Skin of body (tissue), 2 donors: Measurements from ENCODE around the gene OBSCN. TPM values are rescaled to one million over a fixed set of nuclear protein-coding genes. Genes with fewer than 3 reads are reported as not detected.
"Not testable (repeated sequence)": the region's sequence is repeated elsewhere in the genome, so short reads cannot be mapped to it uniquely, and the experiment has no call there.

Experiments used
- DNase-seq: peaks from one replicate; lab custom pipeline; 2025; lab: John Stamatoyannopoulos, UW
- total RNA-seq: library from RNA; depleted of rRNA; stranded (reverse); fragments of >200 nt; gene quantifications from one replicate; pipeline ENCODE4 v1.2.3, GENCODE V29; 2014

OBSCN gene
- total RNA-seq, 1 donor from 2014 or later, result 79.3 TPM

DNA sequence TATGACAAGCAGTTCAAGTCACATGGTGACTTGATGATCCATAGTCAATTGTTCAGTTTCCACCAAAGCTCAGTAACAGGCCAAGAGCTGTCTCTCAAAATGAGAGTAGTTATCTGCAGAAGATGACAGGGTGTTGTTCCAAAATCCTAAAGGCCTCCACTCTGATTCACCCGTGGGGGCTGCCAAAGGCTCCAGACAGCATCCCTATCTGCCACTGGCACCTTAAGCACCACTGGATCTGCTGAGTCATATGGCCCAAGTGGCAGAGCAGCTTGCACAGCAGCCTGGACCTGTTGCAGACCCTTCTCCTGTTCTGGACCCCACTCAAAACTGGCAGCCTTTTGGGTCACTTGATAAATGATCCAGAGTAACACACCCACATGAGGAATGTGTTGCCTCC is 44.6 kb downstream of the OBSCN start:
- not testable (repeated sequence) for DNase-seq

GRCh38 chr1:228256626-228257375 is 49.0 kb downstream of the OBSCN start:
- DNase-seq, result no peak

DNA sequence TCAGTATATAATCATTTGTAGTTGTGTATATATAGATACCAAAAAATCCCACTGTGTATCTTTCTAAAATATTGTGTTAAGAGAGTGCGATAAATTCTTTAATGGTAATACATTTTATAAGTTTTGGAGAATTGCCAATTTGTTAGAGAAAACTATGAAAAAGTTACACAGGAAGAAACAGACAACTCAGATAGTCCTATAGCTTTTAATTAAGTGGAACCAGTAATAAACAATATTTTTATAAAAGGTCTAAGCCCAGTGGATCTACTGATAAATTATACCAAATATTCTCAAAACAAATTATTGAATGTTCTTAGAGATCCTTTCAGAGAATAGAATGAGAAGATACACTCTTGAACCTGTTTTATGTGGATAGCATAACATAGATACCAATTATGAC is 50.6 kb downstream of the OBSCN start:
- DNase-seq, result no peak

- no peak for DNase-seq
These were observed 51.6 kb downstream of the OBSCN start for GRCh38 chr1:228259368-228259894.

- no peak for DNase-seq
These were observed 52.1 kb downstream of the OBSCN start for GRCh38 chr1:228259951-228260350.

- DNase-seq, result no peak
These were observed 53.9 kb downstream of the OBSCN start for GRCh38 chr1:228261706-228262105.

DNA sequence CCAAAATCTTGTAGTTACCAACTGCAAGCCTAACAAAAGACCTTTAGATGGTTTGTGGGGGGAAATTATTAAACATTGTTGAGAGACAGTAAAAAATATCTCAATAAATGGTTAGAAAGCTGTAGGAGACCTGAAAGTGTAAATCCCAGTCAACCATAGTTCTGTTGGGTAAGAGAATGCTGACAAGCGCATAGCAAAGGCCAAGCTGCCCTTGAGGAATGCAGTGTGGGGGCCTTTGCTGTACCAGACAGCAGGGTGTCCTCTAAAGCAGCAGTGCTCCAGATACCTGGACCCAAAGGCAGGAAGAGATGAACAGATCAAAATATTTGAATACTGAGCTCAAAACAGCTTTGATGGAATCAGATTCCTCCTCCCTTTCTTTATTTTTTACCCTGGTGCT is 54.6 kb downstream of the OBSCN start:
- no peak for DNase-seq

DNA sequence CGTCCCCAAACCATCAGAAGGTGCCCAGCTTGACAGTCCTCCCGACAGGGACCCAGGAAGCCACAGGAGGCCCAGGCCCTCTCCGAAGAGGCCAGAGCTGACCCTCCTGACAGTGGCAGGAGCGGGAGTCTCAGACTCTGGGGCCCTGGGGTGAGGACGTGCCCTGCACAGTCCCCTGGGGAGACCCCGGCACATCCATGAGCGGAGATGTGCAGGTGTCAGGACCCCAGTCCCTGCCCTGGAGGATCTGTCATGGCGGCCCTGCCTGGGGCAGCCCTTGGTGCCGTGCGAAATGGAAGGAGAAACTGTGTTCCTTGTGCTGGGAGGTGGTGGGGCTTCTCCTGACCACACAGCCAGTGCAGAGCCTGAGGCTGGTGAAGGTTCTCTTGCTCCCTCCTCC is 55.8 kb downstream of the OBSCN start:
- no peak for DNase-seq

- no peak for DNase-seq
These were observed 56.4 kb downstream of the OBSCN start for GRCh38 chr1:228264090-228264829.

DNA sequence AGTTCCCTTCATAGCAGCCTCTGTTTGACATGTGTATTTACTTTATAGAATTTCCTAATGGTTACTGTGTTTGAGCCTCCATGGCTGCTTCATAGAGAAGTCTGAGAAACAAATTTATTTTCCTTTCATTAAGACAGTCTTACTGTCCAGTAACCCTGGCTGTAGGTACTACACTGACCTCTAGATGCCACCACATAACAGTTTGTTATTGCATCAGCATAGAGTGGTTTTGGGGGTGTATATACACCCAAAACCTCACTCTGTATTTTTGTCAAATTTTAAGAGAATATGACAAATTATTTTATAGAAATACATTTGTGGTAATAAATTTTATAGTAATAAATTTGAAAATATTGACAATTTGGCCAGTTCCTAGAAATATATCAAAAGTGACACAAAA is 57.3 kb downstream of the OBSCN start:
- DNase-seq, result no peak

- no peak for DNase-seq
These were observed 60.4 kb downstream of the OBSCN start for GRCh38 chr1:228267962-228268880.

GRCh38 chr1:228268881-228269265 is 61.0 kb downstream of the OBSCN start:
- no peak for DNase-seq

GRCh38 chr1:228269431-228269830 is 61.6 kb downstream of the OBSCN start:
- DNase-seq, result not testable (repeated sequence)

- DNase-seq, result no peak
These were observed 62.2 kb downstream of the OBSCN start for GRCh38 chr1:228270032-228270431.

GRCh38 chr1:228271701-228272251 is 63.9 kb downstream of the OBSCN start:
- DNase-seq, result no peak

DNA sequence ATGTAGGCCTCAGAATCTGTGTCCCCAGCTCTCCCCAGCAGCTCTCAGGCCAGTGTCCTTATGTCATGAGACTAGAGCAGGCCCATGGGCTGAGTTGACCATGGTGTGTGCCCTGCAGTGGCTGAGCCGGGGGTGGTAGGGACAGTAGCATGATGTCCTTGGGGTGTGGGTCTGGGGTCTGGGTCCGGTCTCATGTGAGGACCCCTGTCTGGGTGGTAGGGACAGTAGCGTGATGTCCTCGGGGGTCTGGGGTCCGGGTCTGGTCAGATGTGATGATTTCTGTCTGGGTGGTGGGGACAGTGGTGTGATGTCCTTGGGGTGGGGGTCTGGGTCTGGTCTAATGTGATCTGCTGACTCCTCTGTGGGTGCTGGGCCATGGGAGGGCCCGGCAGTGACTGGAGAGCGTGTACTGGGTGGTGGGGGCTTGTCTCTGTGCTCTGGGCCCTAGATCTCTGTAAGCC is 64.5 kb downstream of the OBSCN start:
- no peak for DNase-seq

DNA sequence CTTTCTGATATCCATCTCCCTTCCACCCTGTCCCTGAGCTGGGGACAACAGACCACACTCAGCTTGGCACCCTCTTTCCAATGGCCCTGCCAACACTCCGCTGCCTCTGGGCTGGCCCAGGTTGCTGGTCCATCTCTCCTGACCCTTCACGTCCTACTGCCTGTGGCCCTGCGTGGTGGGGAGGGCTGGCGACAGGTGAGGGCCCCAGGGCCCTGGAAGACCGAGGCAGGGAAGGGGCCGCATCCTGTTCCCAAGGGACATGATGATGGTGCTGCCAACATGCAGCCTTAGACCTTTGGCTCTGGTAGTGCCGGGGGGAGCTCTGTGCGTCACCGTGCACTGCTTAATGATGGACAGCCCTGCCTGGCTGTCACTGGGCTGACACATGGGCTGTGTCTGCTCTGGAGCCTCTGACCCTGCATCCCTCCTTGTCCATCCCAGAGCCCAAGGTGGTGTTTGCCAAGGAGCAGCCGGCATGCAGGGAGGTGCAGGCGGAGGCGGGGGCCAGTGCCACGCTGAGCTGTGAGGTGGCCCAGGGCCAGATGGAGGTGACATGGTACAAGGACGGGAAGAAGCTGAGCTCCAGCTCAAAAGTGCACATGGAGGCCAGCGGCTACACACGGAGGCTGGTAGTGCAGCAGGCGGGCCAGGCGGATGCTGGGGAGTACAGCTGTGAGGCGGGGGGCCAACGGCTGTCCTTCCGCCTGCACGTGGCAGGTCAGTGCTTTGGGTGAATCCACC is 65.2 kb downstream of the OBSCN start:
- no peak for DNase-seq

DNA sequence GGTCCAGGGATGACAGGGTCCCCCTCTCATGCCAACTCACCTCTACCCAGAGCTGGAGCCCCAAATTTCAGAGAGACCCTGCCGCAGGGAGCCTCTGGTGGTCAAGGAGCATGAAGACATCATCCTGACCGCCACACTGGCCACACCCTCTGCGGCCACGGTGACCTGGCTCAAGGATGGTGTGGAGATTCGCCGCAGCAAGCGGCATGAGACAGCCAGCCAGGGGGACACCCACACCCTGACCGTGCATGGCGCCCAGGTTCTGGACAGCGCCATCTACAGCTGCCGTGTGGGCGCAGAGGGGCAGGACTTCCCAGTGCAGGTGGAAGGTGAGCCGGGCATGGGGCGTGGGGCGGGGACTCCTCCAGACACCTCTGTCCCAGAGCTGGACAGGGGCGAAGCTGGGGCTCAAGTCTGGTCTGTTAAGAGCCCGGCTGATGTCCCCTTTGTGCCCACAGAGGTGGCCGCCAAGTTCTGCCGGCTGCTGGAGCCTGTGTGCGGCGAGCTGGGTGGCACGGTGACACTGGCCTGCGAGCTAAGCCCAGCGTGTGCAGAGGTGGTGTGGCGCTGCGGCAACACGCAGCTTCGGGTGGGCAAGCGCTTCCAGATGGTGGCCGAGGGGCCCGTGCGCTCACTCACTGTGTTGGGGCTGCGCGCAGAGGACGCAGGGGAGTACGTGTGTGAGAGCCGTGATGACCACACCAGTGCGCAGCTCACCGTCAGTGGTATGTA is 66.0 kb downstream of the OBSCN start:
- no peak for DNase-seq

GRCh38 chr1:228274452-228275178 is 66.8 kb downstream of the OBSCN start:
- DNase-seq, result no peak
